Activated naive CD4-positive, alpha-beta T cell treated with anti-CD3 and anti-CD28 coated beads for 36 hours (primary cell): ENCODE results near the gene ZNF133. TPM values are rescaled to one million over a fixed set of nuclear protein-coding genes. Genes with fewer than 3 reads are reported as not detected.
"Not testable (repeated sequence)": the region's sequence is repeated elsewhere in the genome, so short reads cannot be mapped to it uniquely, and the experiment has no call there.

Source experiments
- CTCF ChIA-PET: fragments of 350-600 bp; sonication (Branson Sonifier 250); formaldehyde crosslinking; loops from one replicate; lab custom pipeline; 2021; ENCODE audit warnings: antibody characterized with exemption; lab: Charles Lee
- DNase-seq: peaks from one replicate; pipeline ENCODE4 v3.0.0-alpha.2; 2020
- H3K27ac Mint-ChIP-seq: one replicate; pipeline ENCODE4 v1.8.0; 2021; ENCODE audit warnings: mild to moderate bottlenecking, mixed read lengths
- H3K27me3 Mint-ChIP-seq: one replicate; pipeline ENCODE4 v1.8.0; 2021; ENCODE audit warnings: low read depth, mixed read lengths
- H3K36me3 Mint-ChIP-seq: one replicate; pipeline ENCODE4 v1.8.0; 2021; ENCODE audit warnings: low read depth, mixed read lengths
- H3K4me1 Mint-ChIP-seq: one replicate; pipeline ENCODE4 v1.8.0; 2021; ENCODE audit warnings: low read depth, mixed read lengths
- H3K4me3 Mint-ChIP-seq: one replicate; pipeline ENCODE4 v1.8.0; 2021; ENCODE audit warnings: mild to moderate bottlenecking, moderate library complexity, mixed read lengths
- H3K9me3 Mint-ChIP-seq: one replicate; pipeline ENCODE4 v1.8.0; 2021; ENCODE audit warnings: mixed read lengths
- intact Hi-C: fragments of 100-400 bp; cut with micrococcal nuclease; formaldehyde crosslinking; loops from one replicate; pipeline ENCODE4 v1.15.1; 2023
- total RNA-seq, 2 experiments: library from RNA; stranded (reverse); gene quantifications; one replicate each; pipeline ENCODE4 v1.2.3, GENCODE V29; 2021

Gene ZNF133
- total RNA-seq, 2 experiments from 2014 or later: 5.2 to 5.3 TPM

- H3K4me1 Mint-ChIP-seq: no peaks in the 10 kb centered on the region
- CTCF ChIA-PET: interaction anchor here (0.7 kb wide), 2 partner anchors 92 to 539 kb away, joined by 3 read pairs; no protein-coding TSS in a partner anchor
- H3K27ac Mint-ChIP-seq: no peak overlapping the region
- H3K36me3 Mint-ChIP-seq: peaks cover 2% of the 10 kb centered on the region
- intact Hi-C loops: no loop called here
- no peak for DNase-seq
- H3K9me3 Mint-ChIP-seq: peaks cover 7% of the 10 kb centered on the region
- no peaks in the 10 kb centered on the region for H3K27me3 Mint-ChIP-seq
- H3K4me3 Mint-ChIP-seq: no peak overlapping the region
Measured at GRCh38 chr20:18323705-18324104, 35.4 kb downstream of the ZNF133 start.

GRCh38 chr20:18324596-18325089, 36.3 kb downstream of the ZNF133 start:
- Mint-ChIP-seq H3K9me3 (peaks cover 9% of the 10 kb centered on the region), H3K4me1 (no peaks in the 10 kb centered on the region), H3K36me3 (peaks cover 2% of the 10 kb centered on the region), H3K27ac (no peak overlapping the region), H3K4me3 (no peak overlapping the region), H3K27me3 (no peaks in the 10 kb centered on the region)
- intact Hi-C loops: no loop called here
- no peak for DNase-seq
- CTCF ChIA-PET: no interaction called here

DNA sequence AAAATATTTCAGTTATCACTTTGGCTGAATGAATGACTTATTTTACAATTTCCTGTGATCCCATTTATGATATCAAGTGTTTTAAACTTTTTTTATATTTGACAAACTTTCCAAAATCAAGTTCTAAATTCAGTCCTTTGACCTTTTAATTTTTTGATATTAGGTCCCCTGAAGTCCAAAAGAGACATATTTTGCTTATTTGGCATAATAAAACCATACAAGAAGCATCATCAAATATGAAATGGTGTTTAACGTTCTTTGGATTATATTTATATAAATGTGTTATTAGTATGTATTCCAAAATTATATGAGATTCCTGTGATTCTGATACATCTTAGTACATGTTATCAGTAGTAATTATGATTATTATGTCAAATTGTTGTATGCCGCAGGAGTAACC, 38.7 kb downstream of the ZNF133 start:
- CTCF ChIA-PET: no interaction called here
- DNase-seq: no peak
- peaks cover 6% of the 10 kb centered on the region for H3K36me3 Mint-ChIP-seq
- intact Hi-C loops: no loop called here
- H3K4me1 Mint-ChIP-seq: no peaks in the 10 kb centered on the region
- H3K9me3 Mint-ChIP-seq: peaks cover 23% of the 10 kb centered on the region
- no peak overlapping the region for H3K27ac Mint-ChIP-seq
- no peaks in the 10 kb centered on the region for H3K27me3 Mint-ChIP-seq
- H3K4me3 Mint-ChIP-seq: no peak overlapping the region

DNA sequence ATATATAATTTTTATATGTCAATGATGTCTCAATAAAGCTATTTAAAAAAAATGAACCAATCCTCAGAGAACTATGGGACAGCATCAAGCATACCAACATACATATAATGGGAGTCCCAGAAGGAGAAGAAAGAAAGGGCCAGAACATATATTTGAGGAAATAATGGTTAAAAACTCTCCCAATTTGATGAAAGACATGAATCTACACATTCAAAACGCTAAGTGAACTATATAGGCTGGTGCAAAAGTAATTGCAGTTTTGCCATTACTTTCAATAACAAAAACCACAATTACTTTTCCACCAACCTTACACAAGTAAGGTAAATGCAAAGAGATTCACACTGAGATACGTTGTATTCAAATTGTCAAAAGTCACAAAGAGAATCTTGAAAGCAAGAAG, 43.4 kb downstream of the ZNF133 start:
- peaks cover 29% of the 10 kb centered on the region for H3K9me3 Mint-ChIP-seq
- H3K27ac Mint-ChIP-seq: no peak overlapping the region
- peaks cover 7% of the 10 kb centered on the region for H3K36me3 Mint-ChIP-seq
- DNase-seq: no peak
- CTCF ChIA-PET: no interaction called here
- H3K27me3 Mint-ChIP-seq: no peaks in the 10 kb centered on the region
- H3K4me3 Mint-ChIP-seq: no peak overlapping the region
- intact Hi-C loops: no loop called here
- H3K4me1 Mint-ChIP-seq: no peaks in the 10 kb centered on the region

DNA sequence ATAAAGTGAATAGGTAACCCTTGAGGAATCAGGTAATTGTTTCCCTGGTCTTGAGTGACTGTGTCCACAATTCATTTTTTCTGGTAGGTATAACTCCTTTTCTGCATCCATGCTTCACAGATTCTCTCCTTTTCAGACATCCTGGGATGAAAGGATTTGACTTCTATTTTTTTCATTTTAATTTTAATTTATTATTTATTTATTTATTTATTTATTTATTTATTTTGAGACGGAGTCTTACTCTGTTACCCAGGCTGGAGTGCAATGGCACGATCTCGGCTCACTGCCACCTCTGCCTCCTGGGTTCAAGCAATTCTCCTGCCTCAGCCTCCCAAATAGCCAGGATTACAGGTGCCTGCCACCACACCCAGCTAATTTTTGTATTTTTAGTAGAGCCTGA, 61.4 kb downstream of the ZNF133 start:
- H3K4me1 Mint-ChIP-seq, H3K9me3 Mint-ChIP-seq, DNase-seq, H3K4me3 Mint-ChIP-seq, CTCF ChIA-PET, intact Hi-C loops, H3K36me3 Mint-ChIP-seq, H3K27ac Mint-ChIP-seq: not testable (repeated sequence)
- peaks cover 20% of the 10 kb centered on the region for H3K27me3 Mint-ChIP-seq

- Mint-ChIP-seq H3K4me3 (no peak overlapping the region), H3K4me1 (no peaks in the 10 kb centered on the region), H3K27me3 (peaks cover 2% of the 10 kb centered on the region), H3K27ac (no peak overlapping the region), H3K9me3 (peaks cover 2% of the 10 kb centered on the region), H3K36me3 (no peaks in the 10 kb centered on the region)
- no peak for DNase-seq
- CTCF ChIA-PET: interaction anchor here (0.6 kb wide), 1 partner anchor 32 kb away, joined by 3 read pairs; no protein-coding TSS in a partner anchor
- intact Hi-C loops: no loop called here
Measured at GRCh38 chr20:18359854-18360253, 71.5 kb downstream of the ZNF133 start.

DNA sequence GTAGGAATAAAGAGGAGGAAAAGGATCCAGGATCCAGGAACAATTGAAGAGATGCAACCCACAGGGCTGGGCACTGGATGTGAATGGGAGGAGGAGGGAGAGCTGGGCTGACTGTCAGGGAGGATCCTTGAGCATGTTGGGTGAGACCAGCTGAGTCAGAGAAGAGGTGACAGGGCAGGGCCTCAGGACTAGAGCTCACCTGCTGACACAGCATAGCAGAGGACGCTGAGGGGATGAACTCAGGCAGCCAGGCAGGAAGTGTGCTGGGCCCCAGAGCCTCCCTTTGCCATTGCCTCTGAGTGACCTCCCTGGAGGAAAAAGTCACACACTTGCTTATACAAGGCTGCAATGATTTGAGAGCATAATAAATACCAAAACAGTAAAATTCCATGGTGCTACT, 72.3 kb downstream of the ZNF133 start:
- Mint-ChIP-seq H3K27ac (no peak overlapping the region), H3K4me3 (no peak overlapping the region), H3K9me3 (no peaks in the 10 kb centered on the region), H3K36me3 (no peaks in the 10 kb centered on the region), H3K4me1 (no peaks in the 10 kb centered on the region), H3K27me3 (no peaks in the 10 kb centered on the region)
- DNase-seq: no peak
- intact Hi-C loops: no loop called here
- CTCF ChIA-PET: no interaction called here

DNA sequence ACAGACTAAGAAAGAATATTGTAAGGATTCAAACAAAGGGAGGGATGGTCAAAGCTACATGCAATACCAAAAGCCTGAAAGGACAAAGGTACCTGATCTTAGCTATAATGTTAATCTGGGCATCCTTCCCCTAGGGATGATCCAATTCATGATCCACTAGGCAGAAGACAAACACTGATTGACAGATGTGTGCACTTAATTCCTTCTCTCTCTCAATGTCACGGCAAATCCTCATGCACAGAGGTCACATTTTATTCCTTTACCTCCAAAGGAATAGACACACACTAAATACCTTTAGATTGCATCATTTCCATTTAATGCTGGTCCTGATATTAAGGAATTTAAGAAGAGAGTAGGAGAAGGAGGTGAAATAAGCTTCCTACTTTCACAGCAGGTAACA, 73.4 kb downstream of the ZNF133 start:
- Mint-ChIP-seq H3K4me1 (no peaks in the 10 kb centered on the region), H3K4me3 (no peak overlapping the region), H3K9me3 (no peaks in the 10 kb centered on the region), H3K36me3 (no peaks in the 10 kb centered on the region), H3K27me3 (no peaks in the 10 kb centered on the region), H3K27ac (no peak overlapping the region)
- DNase-seq: no peak
- intact Hi-C loops: no loop called here
- CTCF ChIA-PET: no interaction called here

- CTCF ChIA-PET: no interaction called here
- H3K27ac Mint-ChIP-seq: no peak overlapping the region
- H3K4me3 Mint-ChIP-seq: no peak overlapping the region
- no peaks in the 10 kb centered on the region for H3K27me3 Mint-ChIP-seq
- no peaks in the 10 kb centered on the region for H3K9me3 Mint-ChIP-seq
- no peak for DNase-seq
- intact Hi-C loops: no loop called here
- H3K4me1 Mint-ChIP-seq: no peaks in the 10 kb centered on the region
- H3K36me3 Mint-ChIP-seq: no peaks in the 10 kb centered on the region
Measured at GRCh38 chr20:18362916-18363315, 74.6 kb downstream of the ZNF133 start.

- Mint-ChIP-seq H3K36me3 (no peaks in the 10 kb centered on the region), H3K27ac (no peak overlapping the region), H3K9me3 (no peaks in the 10 kb centered on the region), H3K27me3 (no peaks in the 10 kb centered on the region), H3K4me3 (no peak overlapping the region), H3K4me1 (no peaks in the 10 kb centered on the region)
- DNase-seq: no peak
- CTCF ChIA-PET: no interaction called here
- intact Hi-C loops: no loop called here
Measured at GRCh38 chr20:18363708-18364107, 75.4 kb downstream of the ZNF133 start.

DNA sequence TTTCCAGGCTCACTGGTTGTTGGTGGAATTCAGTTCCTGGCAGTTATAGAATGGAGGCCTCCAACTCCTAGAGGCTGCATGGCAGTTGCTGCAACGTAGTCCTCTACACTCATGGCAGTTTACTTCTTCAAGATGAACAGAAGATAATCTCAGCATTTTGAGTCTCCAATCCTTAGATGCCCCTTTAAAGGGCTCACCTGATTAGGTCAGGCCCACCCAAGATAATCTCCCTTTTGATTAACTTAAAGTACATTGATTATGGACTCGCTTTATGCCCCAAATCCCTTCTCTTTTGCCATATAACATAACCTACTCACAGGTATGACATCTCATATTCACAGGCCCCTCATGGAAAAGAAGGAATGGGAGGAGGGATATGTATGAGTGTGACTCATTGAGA, 76.4 kb downstream of the ZNF133 start:
- intact Hi-C loops: no loop called here
- CTCF ChIA-PET: no interaction called here
- Mint-ChIP-seq H3K27ac (no peak overlapping the region), H3K4me1 (no peaks in the 10 kb centered on the region), H3K27me3 (peaks cover 2% of the 10 kb centered on the region), H3K4me3 (no peak overlapping the region), H3K9me3 (no peaks in the 10 kb centered on the region), H3K36me3 (no peaks in the 10 kb centered on the region)
- DNase-seq: no peak
